HG03039 (cell line): ENCODE data around the gene CDK18.

Experiments used
- ATAC-seq: cut with Tn5 transposase; IDR thresholded peaks from one replicate; pipeline ENCODE4 v1.9.1; 2021; ENCODE audit warnings: mild to moderate bottlenecking, moderate library complexity; ENCODE audit not compliant: unreplicated experiment

The CDK18 gene

DNA sequence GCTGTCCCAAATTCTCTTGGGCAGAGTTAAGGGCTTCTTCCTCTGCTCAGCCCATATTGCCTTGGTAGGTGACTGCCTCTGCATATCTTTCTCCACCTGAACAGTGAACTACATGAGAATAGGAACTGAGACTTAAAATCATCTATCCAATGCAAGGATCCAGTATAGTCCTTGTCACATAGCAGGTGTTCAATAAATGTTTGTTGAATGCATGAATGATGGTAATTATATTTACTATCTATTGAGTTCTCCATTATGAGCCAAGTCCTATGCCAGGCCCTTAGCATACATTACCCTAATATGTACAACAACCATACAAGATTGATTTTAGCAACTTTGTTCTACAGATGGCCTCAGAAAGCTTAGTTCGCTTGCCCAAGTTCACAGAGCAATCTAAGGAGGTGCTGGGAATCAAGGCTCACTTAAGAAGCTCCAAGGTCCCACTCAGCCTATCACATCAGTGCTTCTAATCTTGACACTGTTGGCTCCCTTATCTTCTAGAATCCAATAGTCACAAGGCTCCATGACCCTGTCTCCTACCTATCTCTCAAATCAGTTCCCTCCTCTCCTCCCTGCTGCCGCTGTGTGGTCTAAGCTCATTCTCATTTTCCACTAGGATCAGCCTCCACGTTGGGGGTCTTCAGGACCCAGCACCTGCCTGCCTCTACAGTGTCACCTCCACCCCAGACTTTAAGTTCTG is 2.2 kb upstream of the CDK18 start:
- ATAC-seq, result no peak

DNA sequence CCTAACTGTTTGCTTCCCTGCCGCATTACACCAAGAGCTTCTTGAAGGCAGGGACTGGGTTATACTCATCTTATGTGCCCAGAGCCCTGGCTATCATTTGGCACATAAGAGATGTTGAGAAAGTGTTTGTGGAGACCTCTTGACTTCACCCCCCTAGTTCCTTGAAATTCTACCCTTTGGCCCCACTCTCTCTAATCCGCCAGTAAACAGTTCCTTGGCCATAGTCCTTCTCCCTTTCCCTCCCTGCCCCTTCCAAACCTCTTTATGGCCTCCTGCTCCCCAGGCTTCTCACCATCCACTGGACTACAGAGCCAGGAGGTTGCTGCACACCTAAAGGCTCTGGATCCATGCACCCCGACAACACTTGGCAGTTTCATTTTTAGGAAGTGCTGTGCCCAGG is 1.5 kb upstream of the CDK18 start:
- ATAC-seq, result no peak

DNA sequence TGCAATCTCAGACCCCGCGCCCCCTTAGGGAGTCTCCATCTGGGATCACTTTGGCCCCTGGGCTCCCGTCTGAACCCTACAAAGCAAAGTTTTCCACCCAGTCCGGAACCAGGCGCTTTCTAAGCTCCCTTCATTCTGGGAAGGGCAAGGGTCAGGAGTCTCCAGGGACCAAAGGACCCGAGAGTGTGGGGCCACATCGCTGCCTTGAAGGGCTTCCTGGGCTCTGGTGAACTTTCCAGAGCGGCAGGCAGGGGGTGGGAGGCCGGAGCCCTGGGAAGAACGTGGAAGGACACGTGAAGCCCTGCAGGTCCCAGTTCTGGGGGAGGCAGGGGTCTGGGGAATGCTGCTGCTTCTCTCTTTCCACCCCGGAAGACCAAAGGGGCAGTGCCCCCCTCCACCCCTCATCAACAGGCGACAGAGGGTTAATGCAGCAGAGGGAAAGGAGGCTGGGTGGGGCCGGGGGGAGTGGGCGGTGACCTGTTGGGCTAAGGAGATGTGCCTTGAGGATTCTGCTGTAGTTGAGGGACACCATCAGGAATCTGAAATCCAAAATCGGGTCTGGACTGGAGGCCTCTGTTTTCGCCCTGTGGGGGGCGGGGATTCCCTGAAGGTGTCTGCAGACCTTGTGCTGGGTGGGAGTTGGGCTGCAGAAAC is 734 bp downstream of the CDK18 start:
- ATAC-seq, result no peak

DNA sequence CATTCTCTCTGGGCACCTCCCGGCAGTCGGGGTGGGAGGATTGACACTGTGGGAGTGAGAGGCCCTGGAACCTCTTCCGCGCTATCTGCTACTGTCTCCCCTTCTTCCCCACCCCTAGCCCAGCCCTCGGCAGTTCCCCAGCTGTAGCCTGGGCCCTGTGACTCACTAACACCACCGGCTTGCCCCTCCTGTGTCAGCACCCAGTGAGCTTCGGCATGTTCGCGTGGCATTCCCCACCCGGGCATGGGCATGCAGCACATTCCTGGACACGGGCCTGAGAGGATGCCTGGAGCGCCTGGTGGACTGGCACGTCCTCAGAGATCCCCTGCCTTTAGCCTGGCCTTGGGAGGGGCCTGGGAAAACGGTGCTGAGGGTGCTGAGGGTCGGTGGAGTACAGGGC is 1.3 kb downstream of the CDK18 start:
- no peak for ATAC-seq

DNA sequence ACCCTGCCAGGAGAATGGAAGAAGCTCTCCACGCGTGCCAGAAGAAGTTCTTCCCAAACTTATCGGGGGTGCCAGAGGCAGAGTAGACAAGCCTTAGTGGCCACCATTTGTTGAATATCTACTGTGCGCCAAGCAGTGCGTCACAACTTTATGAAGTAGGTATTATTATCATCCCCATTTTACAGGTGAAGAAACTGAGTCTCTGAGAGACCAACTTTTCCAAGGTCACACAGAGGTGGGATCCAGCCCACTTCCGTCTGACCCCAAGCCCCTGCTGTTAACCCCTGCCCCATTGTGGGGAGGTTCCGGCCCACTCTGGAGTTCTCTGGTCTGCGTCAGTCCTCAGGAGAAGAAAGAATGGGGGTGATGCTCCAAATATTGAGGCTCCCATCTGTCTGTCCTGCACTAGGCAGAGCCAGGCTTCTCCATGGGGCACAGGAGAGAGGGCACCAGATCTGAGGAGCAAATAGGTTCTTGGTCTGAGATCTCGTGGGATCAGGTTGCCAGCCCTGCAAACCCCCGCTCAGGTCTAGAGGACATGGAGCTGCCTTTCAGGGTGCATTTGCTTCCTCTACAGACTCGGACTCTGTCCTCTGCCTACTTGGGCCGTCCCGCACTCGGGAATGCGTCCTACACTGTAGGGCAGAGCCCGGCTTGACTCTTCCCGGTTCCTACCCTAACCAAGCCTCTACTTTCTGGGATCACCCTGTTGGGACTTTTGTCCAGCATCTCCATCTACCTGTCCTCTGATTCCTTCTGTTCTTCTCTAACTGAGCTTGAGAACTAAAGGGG is 2.1 kb downstream of the CDK18 start:
- ATAC-seq, result no peak

DNA sequence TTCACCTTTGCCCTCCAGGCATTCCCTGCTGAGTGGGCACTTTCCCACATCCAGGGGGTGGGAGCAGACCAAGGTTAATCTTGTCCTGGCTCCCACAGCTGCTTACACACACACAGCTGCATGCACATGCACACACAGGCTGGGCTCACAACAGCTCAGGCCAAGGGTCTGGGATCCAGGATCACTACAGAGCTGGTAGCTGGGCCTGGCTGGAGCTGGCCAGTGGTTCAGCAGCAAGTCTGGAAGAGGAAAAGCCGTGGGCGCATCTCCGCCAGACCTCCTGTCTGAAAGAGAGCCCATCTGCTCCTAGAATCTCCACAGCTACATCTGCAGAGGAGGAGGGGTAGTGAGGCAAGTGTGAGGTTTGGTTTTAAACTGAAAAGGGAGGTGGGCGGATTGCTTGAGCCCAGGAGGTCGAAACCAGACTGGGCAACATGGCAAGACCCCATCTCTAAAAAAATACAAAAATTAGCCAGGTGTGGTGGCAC is 3.8 kb downstream of the CDK18 start:
- ATAC-seq, result no peak

DNA sequence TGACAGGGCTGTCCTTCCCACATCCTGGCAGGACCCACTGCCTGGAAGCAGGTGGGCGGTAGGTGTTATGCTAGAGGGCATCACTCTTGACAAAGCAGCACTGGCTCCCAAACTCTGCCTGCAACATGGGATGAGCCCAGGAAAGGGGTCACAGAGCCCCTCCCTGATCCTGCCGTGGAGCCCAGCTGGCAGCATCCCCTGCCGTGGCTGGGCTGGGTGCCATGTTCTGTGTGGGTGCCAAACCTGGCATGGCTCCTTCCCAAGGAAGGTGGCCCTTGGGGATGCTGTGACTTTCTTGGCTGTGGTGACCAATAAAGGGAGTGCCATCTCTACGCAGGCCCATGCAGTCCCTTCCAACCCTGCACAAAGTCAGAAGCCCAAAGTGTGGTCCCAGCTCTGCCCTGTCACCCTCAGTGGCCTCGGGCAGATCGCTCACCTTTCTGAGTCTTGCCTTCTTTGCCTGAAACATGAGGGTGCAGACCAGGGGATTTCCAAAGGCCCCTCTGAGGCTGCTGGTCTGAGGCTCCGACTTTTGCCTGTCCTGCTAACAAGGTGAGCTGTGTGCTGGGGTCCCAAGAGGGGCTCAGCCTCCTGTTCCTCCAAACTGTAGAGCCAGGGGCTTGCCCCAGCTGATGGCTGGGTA is 6.0 kb downstream of the CDK18 start:
- no peak for ATAC-seq

DNA sequence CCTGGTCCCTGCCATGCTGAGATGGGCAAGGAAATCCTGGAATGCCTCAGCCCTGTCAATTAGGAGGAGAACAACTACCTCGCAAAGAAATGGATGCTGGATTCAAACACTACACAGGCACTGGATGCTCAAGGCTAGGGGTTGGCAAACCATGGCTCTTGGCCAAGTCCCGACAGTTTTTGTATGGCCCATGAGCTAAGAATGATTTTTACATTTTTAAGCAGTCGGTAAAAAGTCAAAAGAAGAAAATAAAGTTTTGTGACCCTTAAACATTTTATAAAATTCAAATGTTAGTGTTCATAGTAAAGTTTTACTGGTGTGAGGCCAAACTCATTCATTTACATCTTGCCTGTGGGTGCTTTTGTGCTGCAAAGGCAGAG is 6.5 kb downstream of the CDK18 start:
- ATAC-seq, result no peak

DNA sequence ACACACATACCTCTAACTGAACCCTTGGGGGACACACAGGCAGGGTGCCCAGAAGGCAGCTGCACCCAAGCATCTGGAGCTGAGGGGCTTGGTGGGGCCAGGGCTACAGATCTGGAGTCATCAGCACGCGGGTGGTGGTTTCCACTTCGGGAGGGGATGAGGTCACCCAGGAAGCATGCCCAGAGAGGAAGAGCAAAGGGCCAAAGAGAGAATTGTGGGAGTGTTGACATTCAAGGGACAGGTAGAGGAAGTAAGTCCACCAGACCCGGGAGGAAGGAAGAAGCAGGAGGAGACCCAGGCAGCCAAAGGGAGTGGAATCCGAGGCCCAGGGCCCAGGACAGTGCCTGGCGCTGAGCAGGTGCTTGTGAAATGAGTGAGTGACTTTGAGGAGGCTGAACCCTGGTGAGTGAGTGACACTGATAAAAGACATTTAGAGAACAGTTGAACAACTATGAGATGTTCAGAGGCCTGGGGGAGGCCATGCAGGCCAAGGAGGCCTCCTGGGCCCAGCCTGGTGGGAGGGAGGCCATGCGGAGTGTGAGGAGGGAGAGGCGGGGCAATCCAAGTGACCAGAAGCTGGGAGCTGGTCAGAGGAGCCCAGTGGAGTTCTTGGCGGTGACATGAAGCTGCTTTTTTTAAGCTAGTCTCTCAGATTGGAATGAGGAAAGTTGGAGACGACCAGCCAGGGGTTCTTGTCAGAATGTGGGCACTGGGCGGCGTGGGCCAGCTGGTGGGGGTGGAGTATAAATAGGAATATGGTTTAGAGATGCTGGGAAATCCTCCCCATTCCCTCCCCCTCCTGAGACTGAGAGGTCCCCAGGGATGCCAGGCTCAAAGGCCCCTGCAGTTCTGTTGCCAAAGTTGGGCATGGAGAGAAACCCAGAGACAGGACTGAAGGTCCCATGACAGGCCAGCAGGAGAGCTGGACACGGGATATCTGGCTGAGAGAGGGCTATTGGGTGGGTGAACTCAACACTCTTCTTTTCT is 7.9 kb downstream of the CDK18 start:
- ATAC-seq, result no peak

DNA sequence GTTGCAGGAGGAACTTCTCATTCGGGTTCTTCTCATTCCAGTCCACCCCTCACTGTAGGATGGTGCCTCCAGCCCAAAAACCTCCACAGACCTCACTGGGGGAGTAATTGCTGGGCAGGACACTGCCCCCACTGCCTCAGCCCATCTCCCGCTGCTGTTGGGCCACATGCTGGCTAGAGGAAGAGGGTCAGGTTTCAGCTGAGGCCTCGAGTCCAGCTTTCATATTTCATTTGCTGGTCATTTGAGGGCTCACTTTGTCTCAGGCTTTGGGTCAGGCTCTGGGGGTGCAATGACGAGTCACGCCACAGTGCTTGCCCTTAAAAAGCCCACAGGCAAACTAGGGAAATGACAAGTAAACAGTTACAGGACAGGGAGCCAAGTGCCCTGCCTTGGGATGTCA is 9.3 kb downstream of the CDK18 start:
- ATAC-seq, result no peak

DNA sequence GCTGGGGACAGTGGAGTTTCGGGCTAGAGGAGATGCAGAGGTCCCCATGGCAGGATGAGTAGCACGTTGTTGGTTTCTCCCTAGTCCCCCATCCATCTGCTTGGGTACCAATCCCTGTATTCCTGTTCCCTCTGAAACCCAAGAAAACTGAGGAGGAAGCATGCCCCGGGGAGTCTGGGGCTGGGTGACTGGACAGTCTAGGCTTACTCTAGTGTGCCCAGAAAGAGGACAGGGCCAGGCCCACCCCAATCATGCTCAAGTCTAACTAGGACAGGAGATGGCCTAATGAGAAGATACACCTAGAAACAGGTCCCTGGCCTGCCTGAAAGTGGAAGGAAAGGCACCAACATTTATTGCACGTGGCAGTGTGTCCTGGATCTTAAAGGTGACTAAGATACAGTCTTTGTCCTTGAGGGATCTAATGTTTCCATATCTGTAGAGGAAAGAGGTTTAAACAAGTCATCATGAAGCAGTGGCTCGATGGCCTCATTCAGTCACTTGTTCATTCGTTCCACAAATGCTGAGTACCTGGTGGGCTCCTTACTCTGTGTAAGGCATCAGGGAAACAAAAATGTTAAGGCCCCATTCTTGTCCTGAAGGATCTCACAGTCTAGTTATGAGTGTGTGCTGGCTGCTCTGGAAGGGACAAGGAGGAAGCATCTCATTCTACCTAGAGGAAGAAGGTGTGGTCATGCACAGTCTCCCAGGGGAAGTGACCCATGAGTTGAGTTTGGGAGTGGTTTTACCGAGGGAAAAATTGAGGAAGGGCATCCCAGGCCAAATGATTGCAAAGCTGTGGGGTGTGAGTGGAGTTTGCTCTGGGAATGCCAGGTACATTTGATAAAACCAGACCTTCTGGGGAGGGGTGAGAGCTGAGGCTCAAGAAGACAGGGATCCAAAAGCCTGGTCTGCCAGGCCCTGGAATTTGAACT is 10.0 kb downstream of the CDK18 start:
- no peak for ATAC-seq

DNA sequence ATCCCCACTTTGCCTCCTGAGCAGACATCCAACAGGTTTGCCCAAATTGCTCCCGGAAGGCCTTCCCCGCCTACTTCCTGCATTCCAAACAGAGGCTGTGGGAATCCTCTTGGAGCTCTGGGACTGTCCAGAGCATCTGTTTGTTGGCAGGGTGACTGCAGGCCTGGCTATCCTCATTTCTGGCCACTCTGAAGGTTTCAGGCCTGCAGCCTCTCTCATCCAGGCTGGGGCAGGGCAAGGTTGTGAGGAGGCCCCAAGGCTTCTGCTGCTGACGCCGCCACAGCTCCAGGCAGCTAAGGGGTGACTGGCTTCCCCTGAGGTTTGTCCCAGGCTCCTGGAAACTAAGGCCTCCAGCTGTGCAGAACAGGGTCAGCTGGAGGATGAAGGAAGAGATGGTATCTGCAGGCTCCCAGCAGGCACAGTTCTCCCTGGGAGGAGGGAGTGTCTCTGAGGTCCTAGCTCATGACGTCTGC is 11.3 kb downstream of the CDK18 start:
- ATAC-seq, result no peak

DNA sequence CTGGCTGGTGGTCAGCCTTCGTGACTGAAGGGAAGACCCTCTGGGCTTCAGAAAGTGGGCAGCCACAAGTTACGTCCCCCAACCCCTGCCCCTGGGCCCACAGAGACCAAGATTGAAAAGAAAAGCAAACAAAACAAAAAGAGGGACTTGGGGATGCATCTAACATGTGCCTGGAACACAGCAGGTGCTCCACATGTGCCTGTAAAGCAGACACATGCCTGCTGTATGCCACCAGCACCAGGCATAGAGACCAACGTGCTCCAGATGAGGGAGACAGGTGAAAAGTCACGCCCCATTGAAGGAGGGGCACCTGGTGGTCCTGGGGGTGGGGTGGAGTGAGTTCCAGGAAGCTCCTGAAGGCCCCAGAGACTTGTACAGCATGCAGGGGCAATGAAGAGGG is 11.9 kb downstream of the CDK18 start:
- ATAC-seq, result no peak

DNA sequence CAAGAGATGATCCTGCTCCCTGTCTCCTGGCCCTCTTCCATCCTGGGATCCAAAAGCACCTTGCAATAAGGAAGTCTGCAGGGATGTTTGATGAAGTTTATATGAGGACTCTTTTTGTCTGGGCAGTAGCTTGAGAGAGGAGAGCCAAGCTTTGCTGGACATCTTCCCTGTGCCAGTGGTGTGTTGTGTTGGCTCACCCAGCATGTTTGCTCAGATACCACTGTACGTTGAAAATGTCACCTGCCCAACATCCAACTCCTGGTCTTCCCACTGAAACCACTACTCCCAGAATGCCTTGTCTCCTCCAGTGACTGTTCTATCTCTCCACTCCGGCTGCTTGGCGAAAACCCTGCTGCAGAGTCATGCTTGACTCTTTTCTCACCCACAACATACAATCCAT is 12.8 kb downstream of the CDK18 start:
- no peak for ATAC-seq

DNA sequence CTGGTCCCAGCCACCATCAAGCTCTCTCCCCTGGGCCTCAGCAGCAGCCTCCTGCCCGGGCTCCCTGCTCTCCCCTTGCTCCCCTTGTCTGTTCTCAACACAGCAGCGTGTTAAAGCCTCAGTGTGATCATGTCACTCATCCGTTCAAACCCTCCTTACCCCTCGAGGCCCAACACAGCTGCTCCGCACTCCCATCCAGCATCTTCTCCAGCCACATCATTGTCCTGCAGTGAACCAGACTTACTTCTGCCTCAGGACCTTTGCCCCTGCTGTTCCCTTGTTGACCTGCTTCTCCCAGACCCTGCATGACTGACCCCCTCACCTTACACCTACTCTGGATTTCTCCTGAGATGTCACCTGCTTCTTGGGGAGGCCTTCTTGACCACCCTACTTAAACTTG is 13.3 kb downstream of the CDK18 start:
- ATAC-seq, result no peak

DNA sequence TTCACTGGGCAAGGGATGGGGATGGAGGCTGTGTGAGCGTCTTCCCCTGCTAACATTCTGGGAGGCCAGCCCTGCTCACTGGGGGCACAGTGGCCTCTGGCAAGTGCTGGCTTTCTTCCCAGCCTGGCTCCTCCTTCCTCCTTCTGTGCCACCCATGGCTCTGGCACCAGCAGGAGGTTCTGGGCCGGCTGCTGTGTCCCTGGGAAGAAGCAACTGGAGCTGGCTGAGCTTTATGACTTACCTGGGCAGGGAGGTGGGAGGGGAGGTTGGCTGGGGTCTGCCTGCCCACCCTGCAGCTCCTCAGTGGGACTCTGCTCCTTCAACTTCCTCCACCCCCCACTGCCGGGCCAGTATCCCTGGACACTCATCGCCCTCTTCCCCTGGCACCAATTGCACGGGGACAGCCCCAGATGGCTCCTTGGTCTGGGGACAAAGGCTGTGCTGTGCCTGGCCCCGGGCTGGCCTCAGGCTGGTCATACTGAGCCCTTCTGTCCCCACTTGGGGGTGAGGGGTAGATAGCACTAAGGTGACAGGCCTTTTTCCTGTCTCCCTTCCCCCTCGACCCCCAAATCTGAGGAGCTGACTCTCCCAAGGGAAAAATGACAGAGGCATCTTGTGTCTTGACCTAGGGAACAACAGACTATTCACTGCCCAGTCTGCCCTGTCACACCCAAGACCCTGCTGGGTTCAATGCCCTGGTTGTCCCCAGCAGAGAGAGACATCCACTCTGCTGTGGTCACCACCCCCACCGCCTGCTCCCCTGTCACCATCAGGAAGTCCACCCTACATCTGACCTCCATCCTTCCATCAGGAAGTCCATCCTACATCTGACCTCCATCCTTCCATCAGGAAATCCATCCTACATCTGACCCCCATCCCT is 14.4 kb downstream of the CDK18 start:
- no peak for ATAC-seq

DNA sequence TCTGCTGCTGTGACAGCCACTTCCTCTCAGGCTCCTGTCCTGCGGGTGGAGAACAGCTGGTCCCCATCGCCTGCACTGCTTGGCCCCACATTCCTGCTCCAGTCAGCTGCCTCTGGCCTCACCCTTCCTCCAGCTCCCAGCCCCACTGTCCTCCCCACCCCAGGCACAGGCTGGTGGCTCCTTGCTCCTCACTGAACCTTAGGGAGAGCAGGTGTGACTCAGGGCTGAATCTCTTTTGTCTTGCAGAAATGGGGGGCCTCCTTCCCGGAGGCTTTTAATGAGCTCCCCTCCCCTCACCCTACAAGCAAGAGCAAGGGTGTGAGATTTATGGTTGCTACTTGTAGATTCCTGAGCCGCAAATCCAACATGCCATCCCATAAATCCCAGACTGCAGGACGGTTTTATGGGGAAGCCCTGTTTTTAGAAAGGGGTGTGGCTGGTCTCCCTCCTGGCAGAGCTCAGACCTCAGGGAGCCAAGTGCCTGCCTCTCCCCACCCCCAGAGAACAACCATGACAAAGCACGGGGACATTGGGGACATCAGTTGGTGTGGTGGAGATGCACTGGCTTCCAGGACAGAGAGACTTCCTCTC is 15.2 kb downstream of the CDK18 start:
- no peak for ATAC-seq

DNA sequence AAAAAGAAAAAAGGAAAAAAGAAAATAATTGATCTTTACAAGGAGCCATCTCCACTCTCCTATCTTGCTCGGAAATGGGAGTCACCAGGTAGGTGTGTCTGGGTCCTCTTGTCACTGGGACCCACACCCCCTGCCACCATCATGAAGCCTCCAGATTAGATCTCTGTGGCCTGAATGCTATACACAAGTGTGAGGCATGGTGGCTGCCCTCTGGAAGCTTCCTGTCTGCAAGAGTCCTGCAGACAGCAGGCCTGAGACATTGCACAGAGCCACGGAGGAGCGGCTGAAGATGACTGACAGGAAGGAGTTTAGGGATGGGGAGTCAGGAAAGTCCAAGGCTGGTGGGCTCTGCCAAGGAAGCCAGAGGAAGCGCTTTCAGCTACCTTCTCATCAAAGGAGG is 16.2 kb downstream of the CDK18 start:
- ATAC-seq, result no peak
